ENCODE results near the gene ERVW-1. TPM values are rescaled to one million over a fixed set of nuclear protein-coding genes. Genes with fewer than 3 reads are reported as not detected.

ERVW-1 gene
- total and polyA plus RNA-seq, 2 experiments from 2014 or later, result 0.07 TPM; not detected in 1

- TF ChIP-seq CTCF (conservative IDR thresholded peaks at IDR 0.05; ENCODE audit: low read depth in 2 of 2) (no peak), POLR2AphosphoS5 (IDR thresholded peaks at IDR 0.05; ENCODE audit: low read depth) (no peak), REST (IDR thresholded peaks at IDR 0.05; ENCODE audit: unreplicated experiment) (no peak), JUNB (IDR thresholded peaks at IDR 0.05; ENCODE audit: unreplicated experiment) (no peak), ZNF331 (CRISPR knock-in tag; IDR thresholded peaks at IDR 0.05; ENCODE audit: low read depth) (no peak)
Measured at GRCh38 chr7:92462560-92462959, 15.2 kb downstream of the ERVW-1 start (continued).

- H3K9me2 ChIP-seq (ENCODE audit: insufficient read depth), result no peaks in the 10 kb centered on the region
- peak; percentile 78 for DNase-seq (ENCODE audit: low spot score)
- H3K36me3 ChIP-seq (ENCODE audit: insufficient read depth), result peaks cover 5% of the 10 kb centered on the region
- Mint-ChIP-seq H3K27me3 (ENCODE audit: insufficient read depth, low read depth, poor library complexity) (no peaks in the 10 kb centered on the region), H3K36me3 (ENCODE audit: low read depth) (peaks cover 10% of the 10 kb centered on the region), H3K27ac (no peak overlapping the region), H3K9me3 (no peaks in the 10 kb centered on the region), H3K4me3 (no peak overlapping the region), H3K4me1 (no peaks in the 10 kb centered on the region; the same call in 2 of the 3 replicates)
- H3K4me3 ChIP-seq, result no peak overlapping the region
- no peaks in the 10 kb centered on the region; the same call in 1 of the 2 replicates for H3F3A ChIP-seq (replicated peaks; ENCODE audit: low read depth)
- no peaks in the 10 kb centered on the region for H3K27me3 ChIP-seq (ENCODE audit: insufficient read depth)
- no peak overlapping the region for H3K4me2 ChIP-seq
- no peak overlapping the region for H2AFZ ChIP-seq
- no peaks in the 10 kb centered on the region for H3K79me2 ChIP-seq (replicated peaks; ENCODE audit: insufficient read depth)
- peak; percentile 93 for ATAC-seq
- H3K27ac ChIP-seq (ENCODE audit: low read depth), result peak overlapping the region; percentile 55
- H3K4me1 ChIP-seq (ENCODE audit: insufficient read depth), result no peaks in the 10 kb centered on the region
- TF ChIP-seq ZNF114 (CRISPR knock-in tag; IDR thresholded peaks at IDR 0.05) (no peak), CTCF (conservative IDR thresholded peaks at IDR 0.05; ENCODE audit: low read depth in 2 of 2) (peak; percentile 78 to 93)
- no peaks in the 10 kb centered on the region for H4K20me1 ChIP-seq (replicated peaks; ENCODE audit: insufficient read depth)
Measured at GRCh38 chr7:92461027-92462003, 16.4 kb downstream of the ERVW-1 start.
